ENCODE data around the gene LRFN4.

The LRFN4 gene

DNA sequence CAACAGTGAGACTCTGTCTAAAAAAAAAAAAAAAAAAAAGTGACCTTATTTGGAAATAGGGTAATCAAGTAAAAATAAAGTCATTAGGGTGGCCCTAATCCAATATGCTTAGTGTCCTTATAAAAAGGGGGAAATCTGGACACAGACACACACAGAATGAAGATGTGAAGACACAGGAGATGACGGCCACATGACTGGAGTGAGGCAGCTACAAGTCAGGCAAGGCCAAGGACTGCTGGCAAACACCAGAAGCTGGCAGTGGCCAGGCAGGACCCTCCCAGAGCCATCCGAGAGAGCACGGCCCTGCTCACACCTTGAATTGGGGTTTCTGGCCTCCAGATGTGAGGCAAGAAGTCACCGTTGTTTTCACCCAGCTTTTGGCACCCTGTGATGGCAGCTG is 28.6 kb downstream of the LRFN4 start:
- DNase-seq (ENCODE audit: low read depth): no peak
- TF ChIP-seq, protein P1, sequence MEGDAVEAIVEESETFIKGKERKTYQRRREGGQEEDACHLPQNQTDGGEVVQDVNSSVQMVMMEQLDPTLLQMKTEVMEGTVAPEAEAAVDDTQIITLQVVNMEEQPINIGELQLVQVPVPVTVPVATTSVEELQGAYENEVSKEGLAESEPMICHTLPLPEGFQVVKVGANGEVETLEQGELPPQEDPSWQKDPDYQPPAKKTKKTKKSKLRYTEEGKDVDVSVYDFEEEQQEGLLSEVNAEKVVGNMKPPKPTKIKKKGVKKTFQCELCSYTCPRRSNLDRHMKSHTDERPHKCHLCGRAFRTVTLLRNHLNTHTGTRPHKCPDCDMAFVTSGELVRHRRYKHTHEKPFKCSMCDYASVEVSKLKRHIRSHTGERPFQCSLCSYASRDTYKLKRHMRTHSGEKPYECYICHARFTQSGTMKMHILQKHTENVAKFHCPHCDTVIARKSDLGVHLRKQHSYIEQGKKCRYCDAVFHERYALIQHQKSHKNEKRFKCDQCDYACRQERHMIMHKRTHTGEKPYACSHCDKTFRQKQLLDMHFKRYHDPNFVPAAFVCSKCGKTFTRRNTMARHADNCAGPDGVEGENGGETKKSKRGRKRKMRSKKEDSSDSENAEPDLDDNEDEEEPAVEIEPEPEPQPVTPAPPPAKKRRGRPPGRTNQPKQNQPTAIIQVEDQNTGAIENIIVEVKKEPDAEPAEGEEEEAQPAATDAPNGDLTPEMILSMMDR (IDR thresholded peaks at IDR 0.05; ENCODE audit: low read length, missing control alignments): no peak
- H3K4me3 ChIP-seq (replicated peaks; ENCODE audit: low read depth, low read length): no peak overlapping the region

DNA sequence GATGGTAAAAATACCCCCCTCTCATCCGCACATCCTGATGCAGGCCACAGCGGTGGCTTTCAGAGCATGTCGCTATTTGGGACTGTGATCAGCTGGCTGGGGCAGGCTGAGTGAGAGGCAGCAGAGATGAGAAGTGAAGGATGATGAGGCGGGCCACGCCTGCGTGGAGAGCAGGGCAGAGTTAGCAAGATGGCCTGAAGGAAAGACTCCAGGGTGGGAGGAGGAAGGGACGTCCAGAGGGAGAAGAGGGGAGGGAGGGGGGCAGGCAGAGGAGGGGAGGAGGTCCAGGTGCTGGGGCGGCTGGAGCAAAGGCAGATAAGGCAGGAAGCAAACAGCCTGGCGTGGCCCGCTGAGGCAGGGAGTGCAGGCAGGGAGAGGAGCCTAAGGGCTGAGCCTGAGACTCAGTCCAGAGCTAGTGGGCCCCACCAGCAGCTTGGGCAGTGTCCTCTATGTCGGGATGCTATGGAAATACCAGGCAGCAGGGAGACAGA is 29.1 kb downstream of the LRFN4 start:
- TF ChIP-seq, protein P1 (IDR thresholded peaks at IDR 0.05; ENCODE audit: low read length, missing control alignments): no peak
- no peak for DNase-seq (ENCODE audit: low read depth)
- H3K4me3 ChIP-seq (replicated peaks; ENCODE audit: low read depth, low read length): no peak overlapping the region

DNA sequence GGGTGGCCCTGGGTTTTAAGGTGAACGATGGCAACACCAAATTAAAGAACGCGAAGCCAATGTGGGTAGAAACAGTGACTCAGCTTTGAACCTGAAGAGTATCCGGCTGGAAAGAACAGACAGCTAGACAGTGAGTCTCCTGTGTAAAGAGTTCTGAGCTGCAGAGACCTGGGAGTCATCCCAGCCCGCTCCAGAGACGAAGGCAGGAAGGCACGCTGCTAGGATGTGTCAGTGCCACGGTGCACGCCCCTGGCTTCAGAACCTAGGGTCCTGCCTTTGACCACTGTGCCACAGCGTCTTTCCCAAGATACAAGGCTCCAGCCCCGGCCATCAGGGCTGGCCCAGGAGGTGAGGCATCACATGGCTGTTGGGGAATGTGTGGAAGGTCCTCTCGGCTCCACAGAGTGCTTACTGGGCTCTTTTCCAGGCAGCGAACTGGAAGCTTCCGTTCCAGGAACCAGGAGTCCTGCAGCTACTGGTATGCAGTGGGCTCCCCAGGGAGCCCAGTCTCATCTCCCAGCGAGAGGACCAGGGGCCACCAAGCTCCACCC is 29.9 kb downstream of the LRFN4 start:
- H3K4me3 ChIP-seq (replicated peaks; ENCODE audit: low read depth, low read length): no peak overlapping the region
- TF ChIP-seq, protein P1 (IDR thresholded peaks at IDR 0.05; ENCODE audit: low read length, missing control alignments): no peak
- peak; percentile 66 for DNase-seq (ENCODE audit: low read depth)

DNA sequence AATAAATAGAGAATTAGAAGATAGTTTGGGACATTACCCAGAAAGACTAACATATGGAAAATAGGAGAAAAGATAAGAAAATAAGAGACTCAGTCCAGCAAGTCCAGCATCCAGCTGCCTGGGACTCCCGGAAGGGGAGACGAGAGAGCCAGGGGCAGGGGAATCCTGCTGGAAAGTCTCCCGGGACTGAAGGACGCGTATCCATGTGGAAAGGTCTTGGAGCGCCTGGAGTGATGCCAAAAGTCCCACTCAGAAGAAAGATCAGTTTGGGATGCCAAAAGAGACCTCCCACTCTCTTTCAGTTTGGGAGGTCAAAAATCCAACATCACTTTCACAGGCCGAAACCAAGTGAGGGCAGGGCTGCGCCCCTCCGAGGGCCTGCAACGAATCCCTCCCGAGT is 30.7 kb downstream of the LRFN4 start:
- DNase-seq (ENCODE audit: low read depth): no peak
- no peak overlapping the region for H3K4me3 ChIP-seq (replicated peaks; ENCODE audit: low read depth, low read length)
- TF ChIP-seq, protein P1 (IDR thresholded peaks at IDR 0.05; ENCODE audit: low read length, missing control alignments): no peak

DNA sequence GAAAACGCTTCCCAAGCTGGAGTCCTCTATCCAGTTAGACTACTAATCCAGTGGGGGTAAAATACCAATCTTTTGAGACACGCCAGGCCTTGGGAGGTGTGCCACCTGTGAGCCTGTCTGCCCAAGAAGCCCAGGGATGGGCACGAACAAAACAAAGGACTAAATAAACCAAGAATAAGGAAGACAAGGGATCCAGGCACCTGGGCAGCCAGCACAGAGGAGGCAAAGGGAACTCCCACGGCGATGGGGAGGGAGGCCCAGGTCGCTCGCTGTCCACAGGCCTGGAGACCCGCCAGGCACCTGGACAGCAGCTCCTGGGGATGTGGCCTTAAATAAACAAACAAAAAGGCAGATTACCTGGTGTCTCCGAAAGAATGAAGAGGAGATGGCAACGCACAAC is 31.4 kb downstream of the LRFN4 start:
- TF ChIP-seq, protein P1 (IDR thresholded peaks at IDR 0.05; ENCODE audit: low read length, missing control alignments): no peak
- no peak for DNase-seq (ENCODE audit: low read depth)

DNA sequence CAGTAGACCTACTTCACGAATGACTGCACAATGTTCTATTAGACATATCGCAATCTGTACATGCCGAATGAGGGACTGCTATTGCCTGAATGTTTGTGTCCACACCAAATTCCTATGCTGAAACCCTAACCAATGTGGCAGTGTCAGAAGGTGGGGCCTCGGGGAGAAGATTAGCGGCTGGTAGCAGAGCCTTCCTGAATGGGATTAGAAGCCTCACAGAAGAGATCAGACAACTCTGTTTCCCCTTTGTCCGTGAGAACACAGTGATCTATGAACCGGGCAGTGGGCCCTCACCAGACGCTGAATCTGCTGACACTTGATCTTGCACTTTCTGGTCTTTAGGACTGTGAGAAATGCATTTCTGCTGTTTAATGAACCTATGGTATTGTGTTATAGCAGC is 33.1 kb downstream of the LRFN4 start:
- no peak overlapping the region for H3K4me3 ChIP-seq (replicated peaks; ENCODE audit: low read depth, low read length)
- TF ChIP-seq, protein P1 (IDR thresholded peaks at IDR 0.05; ENCODE audit: low read length, missing control alignments): no peak
- no peak for DNase-seq (ENCODE audit: low read depth)

More for the DNA sequence above, 31.4 kb downstream of the LRFN4 start:
- H3K4me3 ChIP-seq (replicated peaks; ENCODE audit: low read depth, low read length): no peak overlapping the region

Data from fibroblast of pulmonary artery (primary cell).